ENCODE data around the gene POLK.
"Not testable (repeated sequence)": the region's sequence is repeated elsewhere in the genome, so short reads cannot be mapped to it uniquely, and the experiment has no call there.

Gene POLK

DNA sequence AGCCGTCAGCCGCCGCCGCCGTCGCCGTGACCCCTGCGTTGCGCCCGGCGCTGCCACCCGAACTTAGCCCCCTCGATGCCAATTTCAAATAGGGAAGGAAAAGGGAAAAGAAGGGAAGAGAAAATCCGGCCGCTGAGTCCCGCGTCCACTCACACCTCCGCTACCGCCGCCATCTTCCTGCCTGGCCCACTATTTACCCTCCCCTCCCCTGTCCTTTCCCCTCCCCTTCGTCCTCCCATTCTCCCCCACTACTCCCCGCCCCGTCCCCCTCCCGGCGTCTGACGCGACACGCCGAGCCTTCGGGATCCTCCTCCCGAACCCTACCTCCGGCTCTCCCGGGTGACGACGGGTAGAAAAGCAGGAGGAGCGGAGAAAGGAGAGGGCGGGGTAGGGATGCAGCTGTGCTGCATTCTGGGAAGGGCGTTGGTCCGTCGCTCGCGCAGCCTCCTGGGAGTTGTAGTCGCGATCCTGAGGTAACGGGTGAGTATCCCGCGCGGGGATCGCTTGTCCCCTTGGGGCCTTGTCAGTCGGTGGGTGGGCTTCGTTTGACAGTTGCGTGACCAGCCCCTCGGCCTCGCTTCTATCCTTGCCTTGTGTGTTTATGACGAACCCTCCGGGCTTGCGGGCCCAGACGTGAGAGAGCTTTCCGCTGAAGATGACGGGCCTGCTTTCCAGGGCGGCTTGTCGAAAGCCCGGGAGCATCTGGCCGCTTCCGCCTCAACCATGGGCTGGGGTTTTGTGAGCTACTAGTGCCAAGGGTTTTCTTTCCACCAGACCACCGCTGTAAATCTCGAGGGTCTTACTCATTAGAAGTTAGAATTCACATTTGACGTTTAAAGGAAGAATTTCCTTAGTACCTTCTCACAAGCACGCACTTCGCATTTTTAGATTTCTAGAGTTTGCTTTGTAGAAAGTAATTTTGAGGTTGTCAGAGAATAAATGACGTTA is at the start of gene POLK, which contains the start of gene CERT1:
Gene POLK (plus strand): TSS at position 457 of the 948 bp plus-strand sequence.
Gene CERT1 (minus strand): TSS at position 195 of the 948 bp plus-strand sequence. CDS start 422 bp downstream, outside the sequence.
- DNase-seq (ENCODE audit: low spot score), result peak; percentile 99

DNA sequence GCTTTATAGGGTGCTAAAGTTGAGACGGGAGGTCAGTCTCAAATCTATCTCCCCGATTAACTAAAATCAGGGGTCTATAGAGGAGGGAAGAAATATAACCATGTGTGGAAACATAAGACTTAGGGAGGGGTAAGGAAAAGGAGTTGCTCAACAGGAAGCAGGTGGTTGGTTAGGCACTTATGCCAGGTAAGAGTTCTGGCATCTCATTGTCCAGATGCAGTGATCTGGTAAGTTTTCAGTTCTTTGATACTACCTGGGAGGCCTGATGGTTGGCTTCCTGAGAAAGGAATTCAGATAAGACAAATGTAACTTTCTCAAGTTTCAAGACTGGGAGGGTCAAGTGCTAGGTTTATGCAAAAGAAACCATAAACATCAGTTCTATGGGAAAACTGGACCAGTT is 48.0 kb upstream of the POLK start:
- DNase-seq (ENCODE audit: low spot score), result no peak

DNA sequence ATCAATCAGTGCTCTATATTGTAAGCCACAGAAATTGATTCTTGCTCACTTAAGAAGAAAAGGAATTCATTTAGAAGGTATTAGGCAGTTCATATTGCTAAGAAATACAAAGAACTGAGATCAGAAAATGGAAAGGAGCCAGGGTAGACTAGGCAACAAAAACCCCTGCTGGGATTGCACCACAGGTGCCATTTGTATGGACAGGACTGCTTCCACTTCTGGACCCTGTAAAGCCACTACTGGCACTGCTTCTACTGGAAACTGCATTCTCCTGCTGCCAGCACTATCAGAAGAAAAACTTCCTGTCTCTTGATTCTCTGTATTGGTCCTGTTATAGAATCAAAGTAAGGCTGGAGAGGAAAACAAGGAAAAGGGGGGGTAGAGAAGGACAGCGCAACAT is 46.2 kb upstream of the POLK start:
- DNase-seq (ENCODE audit: low spot score), result peak; percentile 14

DNA sequence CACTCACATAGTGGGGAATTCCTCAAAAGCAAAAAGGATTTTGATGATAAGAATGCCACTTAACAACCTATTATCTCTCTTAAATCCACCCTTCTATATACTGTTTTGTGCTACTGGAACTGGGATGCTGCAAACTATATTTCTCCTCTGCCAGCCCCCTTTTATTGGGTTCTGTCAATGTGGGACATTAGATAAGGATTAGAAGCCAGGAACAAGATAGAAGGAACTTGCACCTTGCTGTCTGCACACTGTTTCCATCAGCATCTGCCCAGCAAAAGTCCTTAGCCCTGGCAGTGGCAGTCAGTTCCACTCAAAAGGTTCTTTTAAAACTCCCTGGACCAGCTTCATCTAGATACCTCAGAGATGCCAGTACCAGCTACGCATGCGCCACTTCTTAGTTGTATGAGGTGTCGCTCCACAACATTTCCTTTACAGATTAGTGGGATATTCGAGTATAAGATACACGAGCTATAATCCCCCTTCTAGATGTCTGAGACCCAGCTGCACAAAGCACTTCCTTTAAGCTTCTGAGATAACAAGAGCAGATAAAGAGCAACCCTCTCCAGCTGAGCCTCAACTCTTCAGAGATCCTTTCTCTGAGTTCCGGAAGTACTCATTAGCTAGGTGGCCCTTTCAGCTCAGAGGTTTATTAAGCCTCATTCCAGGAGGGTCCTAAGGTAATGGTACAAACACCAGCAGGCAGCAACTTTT is 45.5 kb upstream of the POLK start:
- no peak for DNase-seq (ENCODE audit: low spot score)

DNA sequence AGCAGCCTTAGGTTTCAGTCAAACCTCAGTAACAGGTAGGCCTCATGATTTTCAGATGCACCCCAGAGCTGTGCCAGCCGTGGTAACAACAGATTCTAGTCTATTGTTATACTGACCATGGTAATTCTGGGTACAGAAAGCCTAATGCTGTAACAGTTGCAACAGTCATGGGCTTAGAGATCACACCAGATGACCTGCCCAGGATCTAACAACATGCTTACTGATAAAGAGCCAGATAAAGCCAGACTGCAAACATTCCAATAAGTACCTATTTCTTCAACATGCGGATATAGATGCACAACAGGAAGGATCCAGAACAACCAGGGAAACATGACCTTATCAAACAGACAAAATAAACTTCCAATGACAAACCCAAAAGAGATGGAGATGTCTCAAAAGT is 43.1 kb upstream of the POLK start:
- DNase-seq (ENCODE audit: low spot score), result no peak

DNA sequence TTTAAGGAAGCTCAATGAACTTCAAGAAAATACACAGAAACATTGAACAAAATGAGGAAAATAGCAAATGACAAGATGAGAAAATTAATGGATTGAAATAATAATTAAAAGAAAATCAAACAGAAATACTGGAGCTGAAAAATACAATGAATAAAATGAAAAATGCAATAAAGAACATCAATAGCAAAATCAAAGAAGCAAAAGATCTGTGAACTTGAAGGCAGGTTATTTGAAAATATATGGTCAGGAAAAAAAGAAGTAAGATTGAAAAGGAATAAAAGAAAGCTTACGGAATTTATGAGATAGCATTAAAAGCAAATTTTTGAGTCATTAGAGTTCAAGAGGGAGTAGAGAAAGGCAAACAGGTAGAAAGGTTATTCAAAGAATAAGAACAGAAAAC is 42.7 kb upstream of the POLK start:
- no peak for DNase-seq (ENCODE audit: low spot score)

DNA sequence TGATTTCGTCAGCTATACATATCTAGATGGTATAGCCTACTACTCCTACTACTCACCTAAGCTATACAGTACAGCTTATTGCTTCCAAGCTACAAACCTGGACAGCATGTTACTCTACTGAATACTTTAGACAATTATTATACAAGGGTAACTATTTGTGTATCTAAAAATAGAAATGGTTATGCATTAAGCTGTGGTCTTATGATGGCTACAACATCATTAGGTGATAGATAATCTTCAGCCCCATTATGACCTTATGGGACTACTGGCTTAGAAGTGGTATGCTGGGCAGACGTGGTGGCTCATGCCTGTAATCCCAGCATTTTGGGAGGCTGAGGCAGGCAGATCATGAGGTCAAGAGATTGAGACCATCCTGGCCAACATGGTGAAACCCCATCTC is 40.5 kb upstream of the POLK start:
- no peak for DNase-seq (ENCODE audit: low spot score)

DNA sequence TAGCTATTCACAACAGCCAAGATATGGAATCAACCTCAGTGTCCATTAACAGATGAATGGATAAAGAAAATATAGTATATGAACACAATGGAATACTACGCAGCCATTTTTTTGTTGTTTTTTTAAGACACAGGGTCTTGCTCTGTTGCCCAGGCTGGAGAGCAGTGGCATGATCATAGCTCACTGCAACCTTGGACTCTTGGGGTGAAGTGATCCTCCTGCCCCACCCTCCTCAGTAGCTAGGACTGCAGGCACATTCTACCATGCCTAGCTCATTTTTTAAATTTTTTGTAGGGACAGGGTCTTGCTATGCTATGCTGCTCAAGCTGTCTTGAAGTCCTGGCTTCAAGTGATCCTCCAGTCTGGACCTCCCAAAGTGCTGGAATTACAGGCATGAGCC is 38.7 kb upstream of the POLK start:
- no peak for DNase-seq (ENCODE audit: low spot score)

DNA sequence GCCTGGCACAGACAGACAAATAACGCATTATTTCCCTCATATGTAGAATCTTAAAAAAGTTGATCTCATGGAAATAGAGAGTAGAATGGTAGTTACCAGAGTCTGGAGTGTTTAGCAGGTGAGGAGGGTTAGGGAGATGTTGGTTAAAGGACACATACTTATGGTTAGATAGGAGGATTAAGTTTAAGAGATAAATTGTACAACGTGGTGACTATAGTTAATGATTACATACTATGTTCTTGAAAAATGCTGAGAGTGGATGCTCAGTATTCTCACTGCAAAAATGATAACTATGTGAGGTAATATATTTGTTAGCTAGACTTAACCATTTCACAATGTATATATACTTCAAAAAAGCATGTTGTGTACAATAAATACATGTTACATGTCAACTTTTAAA is 38.2 kb upstream of the POLK start:
- DNase-seq (ENCODE audit: low spot score), result no peak

DNA sequence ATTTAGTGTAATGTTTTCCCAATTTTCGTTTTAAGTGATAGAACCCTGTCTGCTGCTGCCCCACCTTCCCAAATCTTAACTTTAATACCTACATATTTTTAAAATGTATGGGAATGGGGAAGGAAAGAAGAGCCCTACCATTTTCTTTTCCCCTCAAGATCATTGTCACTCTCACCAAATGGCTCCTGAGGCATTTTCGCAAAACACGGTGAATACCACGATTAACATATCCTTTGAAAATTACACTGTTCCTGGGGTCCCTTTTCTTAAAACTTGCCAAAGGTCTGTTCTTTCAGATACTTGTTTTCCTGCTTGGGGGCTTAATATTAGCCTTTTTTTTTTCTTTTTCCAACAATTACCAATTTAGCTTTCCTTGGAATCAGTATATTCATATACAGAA is 36.3 kb upstream of the POLK start:
- no peak for DNase-seq (ENCODE audit: low spot score)

DNA sequence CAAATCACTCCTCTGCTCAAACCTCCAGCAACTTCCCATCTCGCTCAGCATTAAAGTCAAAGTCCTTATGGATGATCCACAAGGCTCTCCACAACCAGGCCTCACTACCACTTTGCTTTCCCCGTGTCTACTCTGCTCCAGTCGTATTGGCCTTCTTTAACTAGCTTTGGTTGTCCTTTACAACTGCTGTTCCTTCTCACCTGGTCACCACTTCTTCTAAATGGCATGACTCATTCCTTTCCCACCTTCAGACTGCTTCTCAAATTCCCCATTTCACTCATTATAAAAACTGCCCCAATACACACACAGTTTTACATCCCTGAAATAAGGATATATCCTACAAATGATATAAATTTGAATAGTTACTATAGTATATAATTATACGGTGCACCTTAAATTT is 30.7 kb upstream of the POLK start:
- DNase-seq (ENCODE audit: low spot score), result no peak

DNA sequence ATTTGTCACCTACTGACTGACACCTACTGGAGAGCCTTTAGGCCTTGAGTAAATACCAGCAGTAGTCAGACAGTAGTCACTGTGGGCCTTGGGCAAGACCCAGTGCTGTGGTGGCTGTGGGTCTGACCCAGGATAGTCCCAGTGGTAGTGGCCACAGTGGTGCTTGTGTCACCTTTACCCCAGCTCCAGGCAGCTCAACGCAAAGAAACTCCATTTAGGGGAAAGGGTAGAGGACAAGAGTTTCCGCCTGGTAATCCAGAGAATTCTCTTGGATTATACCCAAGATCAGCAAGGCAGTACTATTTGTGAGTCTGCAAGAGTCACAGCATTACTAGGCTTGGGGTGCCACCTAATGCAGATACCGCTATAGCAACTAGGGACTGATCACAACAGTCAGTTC is 29.2 kb upstream of the POLK start:
- DNase-seq (ENCODE audit: low spot score), result no peak

DNA sequence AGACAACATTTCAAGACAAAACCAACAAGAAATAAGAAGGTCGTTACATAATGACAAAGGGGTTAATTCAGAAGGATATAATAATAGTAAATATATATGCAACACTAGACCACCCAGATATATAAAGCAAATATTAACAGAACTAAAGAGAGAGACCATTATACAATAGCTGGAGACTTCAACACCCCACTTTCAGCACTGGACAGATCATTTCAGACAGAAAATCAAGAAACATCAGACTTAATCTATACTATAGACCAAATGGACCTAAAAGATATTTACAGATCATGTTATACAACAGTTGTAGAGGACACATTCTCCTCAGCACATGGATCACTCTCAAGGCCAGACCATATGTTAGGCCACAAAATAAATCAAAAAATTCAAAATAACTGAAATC is 27.1 kb upstream of the POLK start:
- DNase-seq (ENCODE audit: low spot score), result no peak

DNA sequence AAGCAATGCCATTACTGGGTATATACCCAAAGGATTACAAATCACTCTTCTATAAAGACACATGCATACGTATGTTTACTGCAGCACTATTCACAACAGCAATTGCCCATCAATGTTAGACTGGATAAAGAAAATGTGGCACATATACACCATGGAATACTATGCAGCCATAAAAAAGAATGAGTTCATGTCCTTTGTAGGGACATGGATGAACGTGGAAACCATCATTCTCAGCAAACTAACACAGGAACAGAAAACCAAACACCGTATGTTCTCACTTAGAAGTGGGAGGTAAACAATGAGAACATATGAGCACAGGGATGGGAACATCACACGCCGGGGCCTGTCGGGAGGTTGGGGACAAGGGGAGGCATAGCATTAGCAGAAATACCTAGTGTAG is 21.8 kb upstream of the POLK start:
- DNase-seq (ENCODE audit: low spot score), result not testable (repeated sequence)

DNA sequence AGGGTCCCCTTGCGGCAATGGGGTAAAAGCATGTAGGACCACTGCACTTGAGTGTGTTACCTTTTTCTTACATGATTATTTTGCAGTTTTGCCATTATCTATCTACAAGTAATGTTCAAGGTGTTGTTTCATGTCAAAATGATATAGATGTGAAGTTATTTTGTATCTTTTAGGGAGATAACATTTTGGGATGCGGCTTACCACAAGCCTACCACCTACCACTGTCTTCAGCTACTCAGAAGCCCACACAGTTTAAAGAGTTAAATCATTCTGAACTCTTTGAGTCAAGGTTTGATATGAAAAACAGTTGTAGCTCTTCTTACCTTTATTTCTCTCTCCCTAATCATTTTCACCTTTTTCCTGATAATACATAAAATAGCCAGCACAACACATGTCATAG is 20.1 kb upstream of the POLK start:
- DNase-seq (ENCODE audit: low spot score), result no peak

DNA sequence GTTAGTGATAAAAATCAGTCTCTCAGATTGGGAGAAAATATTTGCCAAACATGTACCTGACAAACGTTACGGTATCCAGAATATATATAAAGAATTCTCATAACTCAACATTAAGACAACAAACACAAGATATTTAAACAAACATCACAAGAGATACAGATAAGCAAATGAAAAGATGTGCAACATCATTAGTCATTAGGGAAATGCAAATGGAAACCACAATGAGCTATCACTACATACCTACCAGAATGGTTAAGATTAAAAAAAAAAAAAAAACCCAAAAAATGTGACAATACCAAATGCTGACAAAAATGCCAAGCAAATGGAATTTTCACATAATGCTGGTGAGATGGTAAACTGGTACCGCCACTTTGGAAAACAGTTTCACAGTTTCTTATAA is 15.7 kb upstream of the POLK start:
- no peak for DNase-seq (ENCODE audit: low spot score)

DNA sequence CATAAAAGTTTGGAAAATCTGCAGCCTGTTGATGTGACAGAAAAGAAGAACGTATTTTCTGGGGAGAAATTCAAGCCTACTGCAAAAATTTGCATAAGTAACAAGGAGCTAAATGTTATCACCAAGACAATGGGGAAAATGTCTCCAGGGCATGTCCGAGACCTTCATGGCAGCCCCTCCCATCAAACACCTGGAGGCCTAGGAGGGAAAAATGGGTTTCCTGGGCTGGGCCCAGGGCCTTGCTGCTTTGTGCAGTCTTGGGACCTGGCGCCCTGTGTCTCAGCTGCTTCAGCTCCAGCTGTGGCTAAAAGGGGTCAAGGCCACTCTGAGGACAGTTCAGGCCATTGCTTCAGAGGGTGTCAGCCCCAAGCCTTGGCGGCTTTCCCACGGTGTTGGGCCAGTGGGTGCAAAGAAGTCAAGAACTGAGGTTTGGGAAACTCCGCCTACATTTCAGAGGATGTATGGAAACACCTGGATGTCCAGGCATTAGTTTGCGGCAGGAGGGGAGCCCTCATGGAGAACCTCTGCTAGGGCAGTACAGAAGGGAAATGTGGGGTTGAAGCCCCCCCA is 13.4 kb upstream of the POLK start:
- no peak for DNase-seq (ENCODE audit: low spot score)

DNA sequence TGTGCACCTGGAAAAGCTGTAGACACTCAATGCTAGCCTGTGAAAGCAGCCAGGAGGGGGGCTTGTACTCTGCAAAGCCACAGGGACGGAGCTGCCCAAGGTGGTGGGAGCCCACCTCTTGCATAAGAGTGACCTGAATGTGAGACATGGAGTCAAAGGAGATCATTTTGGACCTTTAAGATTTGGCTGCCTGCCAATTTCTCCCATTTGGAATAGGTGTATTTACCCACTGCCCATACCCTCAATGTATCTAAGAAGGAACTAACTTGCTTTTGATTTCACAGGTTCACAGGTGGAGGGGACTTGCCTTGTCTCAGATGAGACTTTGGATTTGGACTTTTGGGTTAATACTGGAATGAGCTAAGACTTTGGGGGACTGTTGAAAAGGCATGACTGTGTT is 12.8 kb upstream of the POLK start:
- not testable (repeated sequence) for DNase-seq (ENCODE audit: low spot score)

DNA sequence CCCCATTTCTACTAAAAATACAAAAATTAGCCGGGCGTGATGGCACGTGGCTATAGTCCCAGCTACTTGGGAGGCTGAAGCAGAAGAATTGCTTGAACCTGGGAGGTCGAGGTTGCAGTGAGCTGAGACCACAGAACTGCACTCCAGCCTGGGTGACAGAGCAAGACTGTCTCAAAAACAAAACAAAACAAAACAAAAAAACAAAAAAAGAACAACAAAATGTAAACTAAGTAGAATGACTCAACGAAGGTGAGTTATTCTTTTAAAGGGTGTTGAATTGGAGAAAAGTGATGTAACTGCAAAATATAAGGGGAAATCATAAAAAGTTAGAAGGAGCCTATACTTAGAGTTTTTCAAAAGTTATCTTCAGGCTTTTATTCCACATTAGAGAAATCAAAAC is 6.6 kb upstream of the POLK start:
- DNase-seq (ENCODE audit: low spot score), result not testable (repeated sequence)

DNA sequence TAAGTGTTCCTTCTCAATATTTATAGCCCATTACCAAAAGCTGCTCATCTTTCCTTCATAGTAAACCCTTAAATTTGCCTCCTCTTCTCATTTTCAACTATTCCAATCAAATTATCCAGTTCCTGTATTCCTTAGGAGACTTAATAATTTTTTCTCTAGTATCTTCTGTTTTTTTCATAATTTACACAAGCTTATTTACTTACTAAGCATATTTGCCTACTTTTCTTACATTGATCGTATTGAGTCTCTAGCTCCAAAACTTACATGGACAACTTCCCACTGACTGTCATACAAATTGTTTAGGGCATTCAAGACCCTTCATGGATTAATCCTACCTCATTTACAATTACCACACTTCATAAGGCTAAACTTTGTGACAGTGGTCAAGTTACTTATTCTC is 3.9 kb upstream of the POLK start:
- DNase-seq (ENCODE audit: low spot score), result no peak

DNA sequence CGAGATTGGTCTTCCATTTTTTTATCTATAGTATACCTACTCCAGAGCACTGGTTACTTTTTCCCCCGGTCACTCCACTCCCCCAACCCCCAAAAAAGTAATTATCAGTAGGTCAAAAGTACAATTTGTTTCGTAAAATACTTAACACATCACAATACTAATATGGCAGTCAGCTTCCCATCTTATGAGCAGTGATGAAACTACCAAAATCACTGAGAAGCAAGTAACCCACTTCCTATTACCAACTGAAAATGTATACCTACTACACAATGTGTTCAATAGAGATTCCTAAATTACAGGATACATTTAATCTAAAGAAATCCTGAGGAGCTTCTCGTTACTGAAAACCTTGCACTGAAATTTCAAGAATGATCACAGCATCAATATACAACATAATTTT is 2.1 kb upstream of the POLK start:
- peak; percentile 12 for DNase-seq (ENCODE audit: low spot score)

DNA sequence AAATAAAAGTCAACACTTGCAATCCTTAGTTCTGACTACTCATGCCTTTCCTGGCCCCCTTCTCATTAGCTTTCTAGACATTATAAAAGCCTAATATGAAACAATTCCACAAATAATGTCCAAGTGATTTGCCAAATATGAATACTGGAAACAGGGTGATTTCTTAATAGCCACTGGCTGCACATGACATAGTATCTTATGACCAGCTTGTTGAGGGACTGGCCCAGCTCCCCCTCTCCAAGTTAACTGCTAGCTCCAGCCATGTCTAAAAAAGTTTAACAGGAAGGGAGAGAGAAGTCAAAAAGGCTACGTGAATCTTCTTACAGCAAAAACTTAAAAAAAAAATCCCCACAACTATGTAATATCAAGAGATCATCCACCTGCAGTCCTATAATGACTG is 1.7 kb upstream of the POLK start:
- peak; percentile 58 for DNase-seq (ENCODE audit: low spot score)

DNA sequence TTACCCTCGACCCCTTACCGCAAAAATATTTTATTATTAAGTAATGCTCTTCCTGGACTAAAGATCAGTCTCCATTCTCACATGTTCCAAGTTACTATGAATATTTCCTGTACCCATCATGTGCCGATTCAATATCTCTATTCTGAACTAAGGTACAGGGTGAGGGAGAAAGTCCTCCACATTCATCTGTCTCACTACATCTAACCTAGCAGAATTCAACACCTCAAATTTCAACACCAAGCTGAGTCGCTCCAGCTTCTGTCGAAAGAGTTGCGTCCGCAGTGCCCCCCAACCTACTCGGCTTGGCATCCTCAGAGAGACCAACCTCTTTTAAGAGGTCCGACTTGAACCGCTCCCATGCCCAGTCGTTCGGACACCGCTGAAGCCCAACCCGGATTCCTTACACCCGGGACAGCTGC is 1.3 kb upstream of the POLK start:
- DNase-seq (ENCODE audit: low spot score), result peak; percentile 39
